ENCODE data around the gene MCM6.
"Not testable (repeated sequence)": the region's sequence is repeated elsewhere in the genome, so short reads cannot be mapped to it uniquely, and the experiment has no call there.

The MCM6 gene

GRCh38 chr2:135876066-135876711 lies at the start of gene MCM6:
Gene MCM6, minus strand, starts transcription at chr2:135876443. Its CDS starts 78 bp downstream, at chr2:135876365.
- DNase-seq, result peak; percentile 99

- peak; percentile 11 for DNase-seq
These were observed 49.3 kb upstream of the MCM6 start for GRCh38 chr2:135925571-135925970.

GRCh38 chr2:135916207-135916606 lies 40.0 kb upstream of the MCM6 start:
- peak; percentile 35 for DNase-seq

GRCh38 chr2:135914485-135914884 lies 38.2 kb upstream of the MCM6 start:
- DNase-seq, result no peak

- peak; percentile 48 for DNase-seq
These were observed 37.6 kb upstream of the MCM6 start for GRCh38 chr2:135913727-135914365.

- DNase-seq, result peak; percentile 27
These were observed 33.7 kb upstream of the MCM6 start for GRCh38 chr2:135909976-135910375.

GRCh38 chr2:135905679-135906078 lies 29.4 kb upstream of the MCM6 start:
- no peak for DNase-seq

- peak; percentile 36 for DNase-seq
These were observed 28.2 kb upstream of the MCM6 start for GRCh38 chr2:135904341-135904989.

- DNase-seq, result no peak
These were observed 27.4 kb upstream of the MCM6 start for GRCh38 chr2:135903650-135904049.

GRCh38 chr2:135899567-135899966 lies 23.3 kb upstream of the MCM6 start:
- no peak for DNase-seq

GRCh38 chr2:135898234-135898786 lies 22.1 kb upstream of the MCM6 start:
- DNase-seq, result no peak

GRCh38 chr2:135894930-135895329 lies 18.7 kb upstream of the MCM6 start:
- no peak for DNase-seq

- DNase-seq, result no peak
These were observed 17.1 kb upstream of the MCM6 start for GRCh38 chr2:135893374-135893794.

GRCh38 chr2:135890835-135891234 lies 14.6 kb upstream of the MCM6 start:
- DNase-seq, result no peak

GRCh38 chr2:135890149-135890548 lies 13.9 kb upstream of the MCM6 start:
- DNase-seq, result no peak

- DNase-seq, result not testable (repeated sequence)
These were observed 12.3 kb upstream of the MCM6 start for GRCh38 chr2:135888587-135888986.

- DNase-seq, result no peak
These were observed 9.5 kb upstream of the MCM6 start for GRCh38 chr2:135885709-135886108.

- DNase-seq, result no peak
These were observed 6.2 kb upstream of the MCM6 start for GRCh38 chr2:135882415-135882814.

GRCh38 chr2:135876770-135877169 lies 527 bp upstream of the MCM6 start:
- not testable (repeated sequence) for DNase-seq

- peak; percentile 67 for DNase-seq
These were observed 665 bp downstream of the MCM6 start for GRCh38 chr2:135875491-135876065.

GRCh38 chr2:135874777-135875365 lies 1.4 kb downstream of the MCM6 start:
- no peak for DNase-seq

GRCh38 chr2:135870571-135870970 lies 5.7 kb downstream of the MCM6 start:
- no peak for DNase-seq

- no peak for DNase-seq
These were observed 13.0 kb downstream of the MCM6 start for GRCh38 chr2:135863233-135863632.

All from EL (cell line).